ENCODE data around the gene PTBP3. TPM values are rescaled to one million over a fixed set of nuclear protein-coding genes. Genes with fewer than 3 reads are reported as not detected.

PTBP3 gene
- polyA plus RNA-seq, 3 donors: 33.6 to 68.3 (median 51.4) TPM

DNA sequence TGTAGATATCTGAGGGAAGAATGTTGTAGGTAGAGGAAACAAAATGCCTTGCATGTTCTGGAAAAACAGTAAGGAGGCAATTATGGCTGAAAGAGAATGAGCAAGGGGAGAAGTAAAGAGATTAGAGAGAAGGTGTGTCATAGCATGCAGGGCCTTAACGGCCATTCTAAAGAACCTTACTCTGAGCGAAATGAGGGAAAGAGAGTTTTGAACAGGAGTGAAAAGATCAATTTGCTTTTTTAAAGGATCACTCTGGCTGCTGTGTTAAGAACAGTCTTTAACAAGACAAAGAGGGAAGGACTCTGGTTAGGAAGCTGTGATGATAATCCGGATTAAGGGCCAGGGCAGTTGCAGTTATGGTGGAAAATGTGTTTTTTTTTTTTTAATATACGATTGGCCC lies 22.6 kb downstream of the PTBP3 start:
- no peak overlapping the region for H3K4me3 Mint-ChIP-seq
- H3K4me2 ChIP-seq (replicated peaks; ENCODE audit: extremely low read depth, low read length, poor library complexity, severe bottlenecking): no peak overlapping the region
- intact Hi-C loops (cut with micrococcal nuclease): no loop called here
- no peak for DNase-seq
- H3K4me1 Mint-ChIP-seq: peaks cover 18% of the 10 kb centered on the region
- no peak for TF ChIP-seq CTCF (IDR thresholded peaks at IDR 0.05)
- peaks cover 99% of the 10 kb centered on the region for H3K79me2 ChIP-seq (ENCODE audit: insufficient read depth, low read length)
- no peaks in the 10 kb centered on the region for H3K9me3 ChIP-seq (replicated peaks in 1 of 2; ENCODE audit: control insufficient read depth in 1 of 2, insufficient read depth in 1 of 2, low read length in 2 of 2)
- H3K9me3 Mint-ChIP-seq: peaks cover 0 to 2% (median 0%) of the 10 kb centered on the region in 7 donors
- H3K36me3 ChIP-seq (replicated peaks in 1 of 2; ENCODE audit: control insufficient read depth in 1 of 2, insufficient read depth in 2 of 2, low read length in 2 of 2): peaks cover 0 to 5% of the 10 kb centered on the region in 2 donors
- no peaks in the 10 kb centered on the region for H3K27me3 Mint-ChIP-seq (ENCODE audit: low read depth in 3 of 3)
- no peak overlapping the region for H2AFZ ChIP-seq (ENCODE audit: insufficient read depth, low read depth, low read length, poor library complexity, severe bottlenecking)
- WGBS (ENCODE audit: insufficient coverage): 95% methylated on average over 2 of the region's 4 CpGs
- H3K27ac Mint-ChIP-seq: no peak overlapping the region
- no peaks in the 10 kb centered on the region for H3K27me3 ChIP-seq (ENCODE audit: control insufficient read depth in 2 of 2, insufficient read depth in 2 of 2, low read length in 2 of 2)
- H3K4me3 ChIP-seq (replicated peaks in 1 of 3; ENCODE audit: low read depth in 2 of 3, low read length in 3 of 3): no peak overlapping the region
- peaks cover 4 to 24% of the 10 kb centered on the region in 2 donors for H3K36me3 Mint-ChIP-seq
- H4K20me1 ChIP-seq (ENCODE audit: insufficient read depth, low read length): peaks cover 99% of the 10 kb centered on the region
- H3K4me1 ChIP-seq (ENCODE audit: control insufficient read depth in 1 of 2, insufficient read depth in 2 of 2, low read length in 2 of 2): peaks cover 2 to 6% of the 10 kb centered on the region in 2 donors
- no peak overlapping the region for H3K9ac ChIP-seq (ENCODE audit: insufficient read depth, low read length, poor library complexity, severe bottlenecking)
- no peak overlapping the region for H3K27ac ChIP-seq (ENCODE audit: low read depth in 1 of 2, low read length in 2 of 2)

- H3K4me3 ChIP-seq (replicated peaks in 1 of 3; ENCODE audit: low read depth in 2 of 3, low read length in 3 of 3): no peak overlapping the region
- Mint-ChIP-seq H3K9me3 (no peaks in the 10 kb centered on the region), H3K27ac (no peak overlapping the region), H3K36me3 (peaks cover 4 to 22% of the 10 kb centered on the region in 2 donors), H3K27me3 (ENCODE audit: low read depth in 3 of 3) (peaks cover 0 to 2% (median 0%) of the 10 kb centered on the region in 3 donors), H3K4me3 (no peak overlapping the region), H3K4me1 (peaks cover 6% of the 10 kb centered on the region)
- WGBS (ENCODE audit: insufficient coverage): 100% methylated on average over 2 of the region's 5 CpGs
- no peaks in the 10 kb centered on the region for H3K4me1 ChIP-seq (ENCODE audit: control insufficient read depth in 1 of 2, insufficient read depth in 2 of 2, low read length in 2 of 2)
- no peak overlapping the region for H2AFZ ChIP-seq (ENCODE audit: insufficient read depth, low read depth, low read length, poor library complexity, severe bottlenecking)
- H3K79me2 ChIP-seq (ENCODE audit: insufficient read depth, low read length): peaks cover 99% of the 10 kb centered on the region
- no peaks in the 10 kb centered on the region for H3K9me3 ChIP-seq (replicated peaks in 1 of 2; ENCODE audit: control insufficient read depth in 1 of 2, insufficient read depth in 1 of 2, low read length in 2 of 2)
- peaks cover 0 to 9% of the 10 kb centered on the region in 2 donors for H3K36me3 ChIP-seq (replicated peaks in 1 of 2; ENCODE audit: control insufficient read depth in 1 of 2, insufficient read depth in 2 of 2, low read length in 2 of 2)
- TF ChIP-seq CTCF (IDR thresholded peaks at IDR 0.05): no peak
- H3K27me3 ChIP-seq (ENCODE audit: control insufficient read depth in 2 of 2, insufficient read depth in 2 of 2, low read length in 2 of 2): no peaks in the 10 kb centered on the region
- DNase-seq: no peak
- intact Hi-C loops (cut with micrococcal nuclease): no loop called here
- no peak overlapping the region for H3K4me2 ChIP-seq (replicated peaks; ENCODE audit: extremely low read depth, low read length, poor library complexity, severe bottlenecking)
- H4K20me1 ChIP-seq (ENCODE audit: insufficient read depth, low read length): peaks cover 99% of the 10 kb centered on the region
- no peak overlapping the region for H3K9ac ChIP-seq (ENCODE audit: insufficient read depth, low read length, poor library complexity, severe bottlenecking)
- no peak overlapping the region for H3K27ac ChIP-seq (ENCODE audit: low read depth in 1 of 2, low read length in 2 of 2)
Measured at GRCh38 chr9:112308588-112308987, 24.8 kb downstream of the PTBP3 start.

All from CD14-positive monocyte (primary cell).